Body of pancreas (tissue), 4 donors: ENCODE measurements around the gene RAP1A. TPM values are rescaled to one million over a fixed set of nuclear protein-coding genes. Genes with fewer than 3 reads are reported as not detected.
"Not testable (repeated sequence)": the region's sequence is repeated elsewhere in the genome, so short reads cannot be mapped to it uniquely, and the experiment has no call there.

Experiments used
- ATAC-seq: fragments of 150-250 bp; one replicate; pipeline ENCODE4 v1.9.1; 2016
- DNase-seq, 4 donors: peaks; one replicate each; pipeline ENCODE4 v3.0.0-alpha.2; 2019
- H3K27ac ChIP-seq, 4 donors: fragments of 200-600 bp; sonication (generic); 1 replicate in 3 of 4; 2 replicates in 1 of 4; pipeline versions ENCODE4 v1.5.1 to v1.6.1; 2016 to 2019; ENCODE audit warnings: mild to moderate bottlenecking in 1 of 4, mixed read lengths in 1 of 4, moderate library complexity in 1 of 4
- H3K27me3 ChIP-seq, 2 donors: fragments of 200-600 bp; sonication (generic); one replicate each; pipeline ENCODE4 v1.6.0; 2016; ENCODE audit warnings: mild to moderate bottlenecking in 1 of 2
- H3K36me3 ChIP-seq, 2 donors: fragments of 200-600 bp; sonication (generic); replicated peaks in 1 of 2; 2 replicates each; pipeline ENCODE4 v1.5.1; 2016; ENCODE audit warnings: low read depth in 2 of 2; ENCODE audit not compliant: insufficient read depth in 1 of 2
- H3K4me1 ChIP-seq: fragments of 200-600 bp; sonication (generic); one replicate; pipeline ENCODE4 v1.6.0; 2016
- H3K4me3 ChIP-seq, 2 donors: fragments of 200-600 bp; sonication (generic); 1 replicate in 1 of 2; 2 replicates in 1 of 2; pipeline ENCODE4 v1.5.1; 2016 to 2019
- H3K9me3 ChIP-seq, 3 donors: fragments of 200-600 bp; sonication (generic); 1 replicate in 2 of 3; 2 replicates in 1 of 3; pipeline ENCODE4 v1.5.1; 2016
- CTCF ChIP-seq, 7 experiments: fragments of 450-650 bp in 4 of 7; fragments of 200-600 bp in 3 of 7; sonication (generic) in 3 of 7; IDR thresholded peaks; one replicate each; pipeline ENCODE4 v1.5.1; 2016 to 2019; ENCODE audit warnings: antibody characterized with exemption in 7 of 7
- POLR2A ChIP-seq, 3 donors: fragments of 450-650 bp; IDR thresholded peaks; one replicate each; pipeline ENCODE4 v1.6.1; 2016; ENCODE audit warnings: antibody characterized with exemption in 3 of 3, mild to moderate bottlenecking in 2 of 3
- WGBS, 2 donors: methylation state at CpG; one replicate each; pipeline ENCODE4 v1.1.5; 2017; 5-methylcytosine and 5-hydroxymethylcytosine counted together
- intact Hi-C: fragments of 100-400 bp; cut with DNase I; formaldehyde crosslinking; loops from one replicate; pipeline ENCODE4 v1.15.1; 2023
- total RNA-seq, 2 donors: library from RNA; depleted of rRNA; stranded (reverse); fragments of >200 nt; gene quantifications; one replicate each; pipeline ENCODE4 v1.1.0, GENCODE V29; 2016

Gene RAP1A
- total RNA-seq, 2 donors from 2014 or later = 16.2 to 16.6 TPM

DNA sequence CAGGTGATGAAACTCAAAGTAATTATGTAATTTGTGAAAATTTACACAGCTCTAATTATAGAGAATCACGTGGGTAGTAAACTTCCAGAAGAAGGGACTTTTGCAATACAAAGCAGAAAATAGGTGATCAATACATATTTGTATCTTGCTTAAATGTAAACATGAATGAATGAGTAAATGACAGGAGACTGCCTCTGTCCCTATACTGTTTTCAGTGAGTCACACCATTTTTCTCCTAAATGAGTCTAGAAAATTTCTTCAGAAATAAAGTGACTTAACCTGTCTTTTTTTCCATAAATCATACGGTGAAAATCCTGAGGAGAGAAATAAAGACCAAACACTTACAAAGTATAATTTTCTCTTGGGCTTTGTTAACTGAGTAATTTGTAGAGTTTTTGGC is 11.9 kb downstream of the RAP1A start:
- 64 to 71% methylated on average over 2 of the region's 2 CpGs for WGBS, 2 donors
- no peaks in the 10 kb centered on the region for H3K36me3 ChIP-seq
- ATAC-seq (no peak), DNase-seq (no peak)
- no peaks in the 10 kb centered on the region for H3K4me1 ChIP-seq
- no peak overlapping the region for H3K4me3 ChIP-seq
- H3K27me3 ChIP-seq = no peaks in the 10 kb centered on the region
- H3K9me3 ChIP-seq = no peaks in the 10 kb centered on the region
- intact Hi-C loops = no loop called here
- TF ChIP-seq CTCF (IDR thresholded peaks at IDR 0.05) (no peak), POLR2A (IDR thresholded peaks at IDR 0.05) (no peak)
- no peak overlapping the region for H3K27ac ChIP-seq

DNA sequence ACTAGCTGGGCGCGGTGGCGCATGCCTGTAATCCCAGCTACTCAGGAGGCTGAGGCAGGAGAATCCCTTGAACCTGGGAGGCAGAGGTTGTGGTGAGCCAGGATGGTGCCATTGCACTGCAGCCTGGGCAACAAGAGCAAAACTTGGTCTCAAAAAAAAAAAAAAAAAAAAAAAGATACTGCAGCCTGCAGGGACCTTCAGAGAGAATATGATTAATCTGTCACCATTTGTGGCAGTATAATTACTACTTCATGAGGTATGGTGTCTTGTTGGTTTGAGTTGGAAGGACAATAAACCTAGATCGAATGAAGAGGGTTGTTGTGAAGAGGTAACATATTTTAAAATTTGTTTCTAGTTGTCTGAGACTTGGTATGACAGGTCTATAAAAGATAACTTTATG is 13.2 kb downstream of the RAP1A start:
- H3K4me1 ChIP-seq, DNase-seq, H3K36me3 ChIP-seq, H3K4me3 ChIP-seq, ATAC-seq, H3K27me3 ChIP-seq, intact Hi-C loops, H3K9me3 ChIP-seq, H3K27ac ChIP-seq: not testable (repeated sequence)
- WGBS, 2 donors = 90 to 98% methylated on average over 4 of the region's 4 CpGs

DNA sequence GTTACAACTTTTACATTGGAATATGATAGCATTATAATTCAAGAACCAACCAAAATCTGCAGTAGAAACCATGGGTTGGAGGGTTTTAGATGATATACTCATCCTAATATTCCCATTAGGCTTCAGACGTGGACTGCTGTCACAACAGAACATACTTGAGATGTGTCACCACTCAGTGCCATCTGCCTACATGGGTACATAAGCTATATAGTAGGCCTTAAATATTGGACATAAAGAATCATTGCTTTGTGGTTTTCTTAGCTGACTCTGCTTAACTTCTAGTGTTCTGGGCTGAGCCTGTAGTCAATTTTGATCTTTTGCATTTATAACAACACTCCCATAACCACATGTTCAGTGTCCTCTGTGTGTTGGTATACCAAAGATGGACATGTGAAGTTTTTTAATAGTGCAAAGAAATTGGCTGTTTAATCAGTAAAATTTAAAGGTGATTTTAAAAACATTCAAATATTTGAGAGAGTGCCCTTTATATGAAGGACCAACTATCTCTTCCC is 14.2 kb downstream of the RAP1A start:
- TF ChIP-seq POLR2A (IDR thresholded peaks at IDR 0.05) (no peak), CTCF (IDR thresholded peaks at IDR 0.05) (no peak)
- Histone ChIP-seq H3K4me3 (no peak overlapping the region), H3K27ac (no peak overlapping the region), H3K27me3 (no peaks in the 10 kb centered on the region), H3K4me1 (peaks cover 7% of the 10 kb centered on the region), H3K9me3 (no peaks in the 10 kb centered on the region), H3K36me3 (no peaks in the 10 kb centered on the region)
- DNase-seq = no peak
- no peak for ATAC-seq
- WGBS, 2 donors = 72 to 78% methylated on average over 1 of the region's 1 CpG
- intact Hi-C loops = no loop called here

GRCh38 chr1:111635324-111636009 is 15.9 kb downstream of the RAP1A start:
- no peaks in the 10 kb centered on the region for H3K36me3 ChIP-seq
- intact Hi-C loops = no loop called here
- H3K4me3 ChIP-seq = no peak overlapping the region
- no peak overlapping the region for H3K27ac ChIP-seq
- no peaks in the 10 kb centered on the region for H3K27me3 ChIP-seq
- DNase-seq = no peak
- no peak for TF ChIP-seq POLR2A (IDR thresholded peaks at IDR 0.05)
- TF ChIP-seq CTCF (IDR thresholded peaks at IDR 0.05) = no peak
- no peak for ATAC-seq
- WGBS, 2 donors = 82 to 94% methylated on average over 2 of the region's 2 CpGs
- peaks cover 20% of the 10 kb centered on the region for H3K4me1 ChIP-seq
- no peaks in the 10 kb centered on the region for H3K9me3 ChIP-seq

GRCh38 chr1:111638320-111638719 is 18.7 kb downstream of the RAP1A start:
- no peak overlapping the region for H3K4me3 ChIP-seq
- intact Hi-C loops = no loop called here
- 47 to 49% methylated on average over 4 of the region's 4 CpGs for WGBS, 2 donors
- no peak overlapping the region for H3K27ac ChIP-seq
- no peaks in the 10 kb centered on the region for H3K36me3 ChIP-seq
- TF ChIP-seq CTCF (IDR thresholded peaks at IDR 0.05) (no peak), POLR2A (IDR thresholded peaks at IDR 0.05) (no peak)
- H3K9me3 ChIP-seq = no peaks in the 10 kb centered on the region
- no peak for DNase-seq
- no peak for ATAC-seq
- H3K4me1 ChIP-seq = peaks cover 20% of the 10 kb centered on the region
- H3K27me3 ChIP-seq = no peaks in the 10 kb centered on the region
